GM20000 (cell line): ENCODE measurements around the gene DCLRE1B.

Experiments
- DNase-seq: peaks from one replicate; pipeline ENCODE4 v3.0.0; 2012; ENCODE audit warnings: low spot score
- TF ChIP-seq, protein P1 (sequence below): IDR thresholded peaks from 2 replicates; pipeline ENCODE4 v1.5.1; 2012; ENCODE audit warnings: mild to moderate bottlenecking, control low read depth; ENCODE audit errors: extremely low read depth, missing control alignments

DCLRE1B gene

DNA sequence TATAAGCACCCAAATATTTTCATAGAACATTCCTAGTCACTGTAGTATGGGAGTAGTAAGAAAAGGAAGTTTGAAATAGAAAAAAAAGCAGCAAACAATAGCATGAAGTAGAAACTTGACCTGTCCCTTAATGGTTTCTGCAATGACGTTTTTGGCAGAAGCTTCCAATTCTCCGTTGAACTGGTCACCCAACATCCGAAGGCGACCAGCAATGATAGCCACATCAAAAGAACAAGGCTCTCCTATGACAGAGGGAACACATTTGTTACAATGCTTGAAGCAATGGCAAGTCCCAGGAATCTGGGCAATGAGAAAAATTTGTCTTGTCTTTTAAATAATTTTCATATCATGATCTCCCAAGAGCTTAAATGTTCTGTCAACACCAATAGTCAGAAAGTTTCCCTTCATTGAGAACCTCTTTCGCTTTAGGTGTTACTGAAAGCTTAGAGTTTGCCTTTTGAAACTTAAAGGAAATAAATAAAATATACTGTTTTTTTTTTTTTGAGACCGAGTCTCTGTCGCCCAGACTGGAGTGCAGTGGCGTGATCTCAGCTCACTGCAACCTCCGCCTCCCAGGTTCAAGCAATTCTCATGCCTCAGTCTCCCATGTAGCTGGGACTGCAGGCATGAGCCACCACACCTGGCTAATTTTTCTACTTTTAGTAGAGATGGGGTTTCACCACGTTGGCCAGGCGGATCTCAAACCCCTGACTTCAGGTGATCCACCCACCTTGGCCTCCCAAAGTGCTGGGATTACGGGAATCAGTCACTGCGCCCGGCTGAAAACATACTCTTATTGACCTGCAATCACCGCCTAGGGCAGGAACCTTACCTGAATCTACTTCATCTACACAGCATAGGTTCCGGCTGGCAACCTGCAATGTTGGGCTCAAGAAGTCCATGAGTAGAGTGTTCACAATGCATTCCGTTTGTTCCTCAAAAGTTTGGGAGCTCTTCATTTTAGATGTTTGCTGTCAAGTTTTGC, 18.4 kb upstream of the DCLRE1B start:
- TF ChIP-seq, protein P1, sequence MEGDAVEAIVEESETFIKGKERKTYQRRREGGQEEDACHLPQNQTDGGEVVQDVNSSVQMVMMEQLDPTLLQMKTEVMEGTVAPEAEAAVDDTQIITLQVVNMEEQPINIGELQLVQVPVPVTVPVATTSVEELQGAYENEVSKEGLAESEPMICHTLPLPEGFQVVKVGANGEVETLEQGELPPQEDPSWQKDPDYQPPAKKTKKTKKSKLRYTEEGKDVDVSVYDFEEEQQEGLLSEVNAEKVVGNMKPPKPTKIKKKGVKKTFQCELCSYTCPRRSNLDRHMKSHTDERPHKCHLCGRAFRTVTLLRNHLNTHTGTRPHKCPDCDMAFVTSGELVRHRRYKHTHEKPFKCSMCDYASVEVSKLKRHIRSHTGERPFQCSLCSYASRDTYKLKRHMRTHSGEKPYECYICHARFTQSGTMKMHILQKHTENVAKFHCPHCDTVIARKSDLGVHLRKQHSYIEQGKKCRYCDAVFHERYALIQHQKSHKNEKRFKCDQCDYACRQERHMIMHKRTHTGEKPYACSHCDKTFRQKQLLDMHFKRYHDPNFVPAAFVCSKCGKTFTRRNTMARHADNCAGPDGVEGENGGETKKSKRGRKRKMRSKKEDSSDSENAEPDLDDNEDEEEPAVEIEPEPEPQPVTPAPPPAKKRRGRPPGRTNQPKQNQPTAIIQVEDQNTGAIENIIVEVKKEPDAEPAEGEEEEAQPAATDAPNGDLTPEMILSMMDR = no peak
- DNase-seq = no peak

DNA sequence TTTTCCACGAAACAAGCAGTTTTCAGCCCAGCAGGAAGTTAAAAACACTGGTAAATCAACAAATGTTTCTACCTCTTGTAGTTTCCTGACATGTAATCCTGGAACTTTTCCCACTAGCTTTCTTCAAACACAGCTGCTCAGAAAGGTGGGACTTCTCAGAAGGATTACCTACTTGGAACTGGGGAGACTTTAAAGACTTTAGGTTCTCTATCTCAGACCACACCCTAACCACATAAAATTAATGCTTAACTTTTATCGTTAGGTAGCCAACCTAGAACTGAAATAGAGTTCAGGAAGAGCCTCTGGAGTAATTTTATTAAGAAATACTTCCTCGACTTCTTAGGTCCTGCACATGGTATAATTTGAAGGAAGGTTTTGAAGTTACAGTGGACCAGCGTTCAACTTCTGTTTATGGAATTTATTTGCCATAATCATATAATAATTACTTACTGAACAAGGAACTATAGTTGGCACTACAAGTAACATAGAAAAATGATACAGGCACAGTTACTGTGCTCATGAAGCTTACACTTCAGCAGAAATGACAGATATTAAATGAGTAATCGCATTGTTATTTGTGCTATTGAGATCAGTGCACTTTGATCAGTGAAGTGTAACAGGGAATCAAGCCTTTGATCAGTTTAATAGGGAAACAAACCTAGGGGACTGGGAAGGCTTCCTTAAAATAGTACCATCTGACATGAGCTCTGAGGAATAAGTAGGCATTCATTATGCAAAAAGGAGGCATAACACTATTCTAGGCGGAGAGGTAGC, 17.5 kb upstream of the DCLRE1B start, which contains the start of gene BCL2L15:
Gene BCL2L15 (minus strand): TSS at position 180 of the 774 bp plus-strand sequence. CDS start 206 bp downstream, outside the sequence.
- no peak for DNase-seq
- TF ChIP-seq, protein P1 = no peak

DNA sequence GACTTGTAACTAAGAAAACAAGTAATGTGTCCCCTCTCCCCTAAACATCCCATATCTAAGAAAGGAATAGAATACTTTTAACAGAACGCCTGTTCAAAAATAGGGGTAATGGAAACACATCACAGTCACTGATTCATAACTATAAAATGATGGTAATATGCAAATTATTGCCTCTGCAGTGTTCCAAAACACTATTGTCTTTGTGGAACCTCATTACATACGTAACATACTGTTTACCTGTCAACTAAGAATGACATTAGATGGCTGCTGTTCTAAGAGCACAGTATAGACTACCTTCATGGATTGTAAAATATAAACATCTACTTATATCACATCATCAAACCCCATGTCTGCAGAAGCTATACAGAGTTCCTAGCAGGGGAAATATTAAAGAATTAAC, 14.3 kb upstream of the DCLRE1B start:
- no peak for DNase-seq
- TF ChIP-seq, protein P1 = no peak

DNA sequence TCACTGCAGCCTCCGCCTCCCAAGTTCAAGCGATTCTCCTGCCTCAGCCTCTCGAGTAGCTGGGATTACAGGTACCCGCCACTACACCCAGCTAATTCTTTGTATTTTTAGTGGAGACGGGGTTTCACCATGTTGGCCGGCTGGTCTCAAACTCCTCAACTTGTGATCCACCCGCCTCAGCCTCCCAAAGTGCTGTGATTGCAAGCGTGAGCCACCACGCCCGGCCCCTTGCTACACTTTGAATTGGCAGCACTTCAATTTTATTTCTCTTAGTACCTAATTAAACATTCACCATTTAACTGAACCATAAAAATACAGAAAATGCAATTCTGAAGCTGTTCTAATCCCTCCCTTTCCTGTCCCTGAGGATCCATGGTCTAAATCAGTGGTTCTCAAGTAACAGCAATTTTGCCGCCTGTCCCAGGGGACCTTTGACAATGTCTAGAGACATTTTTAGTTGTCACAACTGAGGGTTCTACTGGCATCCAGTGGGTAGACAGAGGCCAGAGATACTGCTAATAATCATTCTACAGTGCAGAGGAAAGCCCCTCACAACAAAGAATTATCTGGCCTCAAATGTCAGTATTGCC, 13.4 kb upstream of the DCLRE1B start:
- DNase-seq = no peak
- TF ChIP-seq, protein P1 = no peak

DNA sequence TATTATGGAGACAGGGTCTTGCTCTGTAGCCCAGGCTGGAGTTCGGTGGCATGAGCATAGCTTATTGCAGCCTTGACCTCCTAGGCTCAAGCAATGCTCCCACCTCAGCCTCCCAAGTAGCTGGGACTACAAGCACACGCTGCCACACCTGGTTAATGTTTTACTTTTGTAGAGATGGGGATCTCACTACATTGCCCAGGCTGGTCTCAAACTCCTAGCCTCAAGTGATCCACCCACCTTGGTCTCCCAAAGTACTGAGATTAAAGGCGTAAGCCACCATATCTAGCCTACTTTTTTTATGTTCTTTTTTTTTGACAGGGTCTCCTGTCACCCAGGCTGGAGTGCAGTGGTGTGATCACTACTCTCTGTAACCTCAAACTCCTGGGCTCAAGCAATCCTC, 11.9 kb upstream of the DCLRE1B start:
- DNase-seq = no peak
- TF ChIP-seq, protein P1 = no peak

DNA sequence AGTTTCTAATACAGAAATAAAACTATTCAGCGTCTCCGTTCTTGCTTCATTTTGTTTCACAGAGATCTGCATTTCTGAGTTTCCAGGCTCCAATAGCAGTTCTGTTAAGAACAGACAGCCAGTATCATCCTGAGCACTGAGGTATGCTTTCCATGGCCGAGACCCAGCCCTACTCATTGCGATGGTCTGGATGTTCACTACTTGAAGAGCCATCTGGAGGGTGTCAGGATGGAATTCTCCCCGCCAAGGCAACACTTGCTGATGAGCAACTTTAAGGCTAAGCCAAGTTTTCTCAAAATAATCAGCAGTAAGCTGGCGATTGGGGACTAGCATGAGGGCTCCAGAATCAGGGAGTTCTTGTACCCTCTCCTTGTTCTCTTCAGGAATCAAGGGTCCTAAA, 10.0 kb upstream of the DCLRE1B start:
- no peak for DNase-seq
- TF ChIP-seq, protein P1 = no peak
